ENCODE results near the gene RNF223. TPM values are rescaled to one million over a fixed set of nuclear protein-coding genes. Genes with fewer than 3 reads are reported as not detected.

Gene RNF223
- total and polyA plus RNA-seq, 11 donors: not detected

- DNase-seq (peak in 1 of 5 donors; percentile 64), ATAC-seq (no peak)
- H3K9me3 ChIP-seq: no peaks in the 10 kb centered on the region
- intact Hi-C loops (cut with DNase I): no loop called here
- peaks cover 0 to 14% (median 12%) of the 10 kb centered on the region in 12 donors for H3K4me1 ChIP-seq
- TF ChIP-seq POLR2A (IDR thresholded peaks at IDR 0.05) (no peak), CTCF (IDR thresholded peaks at IDR 0.05) (no peak)
- peaks cover 0 to 4% (median 0%) of the 10 kb centered on the region in 9 donors for H3K27me3 ChIP-seq
- WGBS, 4 donors: 90 to 94% (median 93%) methylated on average over 10 to 27 of the region's 27 CpGs
- no peak overlapping the region for H3K4me3 ChIP-seq
- no peak overlapping the region for H3K27ac ChIP-seq
- peaks cover 0 to 3% (median 0%) of the 10 kb centered on the region in 9 donors for H3K36me3 ChIP-seq
Observed at GRCh38 chr1:1082239-1082775, 8.2 kb upstream of the RNF223 start.

GRCh38 chr1:1081311-1082238 lies 7.5 kb upstream of the RNF223 start:
- H3K9me3 ChIP-seq: no peaks in the 10 kb centered on the region
- H3K4me3 ChIP-seq: no peak overlapping the region
- H3K27me3 ChIP-seq: peaks cover 0 to 4% (median 0%) of the 10 kb centered on the region in 9 donors
- intact Hi-C loops (cut with DNase I): no loop called here
- peaks cover 0 to 3% (median 0%) of the 10 kb centered on the region in 9 donors for H3K36me3 ChIP-seq
- H3K4me1 ChIP-seq: peaks cover 0 to 14% (median 12%) of the 10 kb centered on the region in 12 donors
- 88 to 94% (median 92%) methylated on average over 40 to 52 of the region's 52 CpGs for WGBS, 4 donors
- no peak for TF ChIP-seq POLR2A (IDR thresholded peaks at IDR 0.05)
- no peak for TF ChIP-seq CTCF (IDR thresholded peaks at IDR 0.05)
- DNase-seq (peak in 4 of 5 donors; percentile 6 to 60 (median 20)), ATAC-seq (no peak)
- H3K27ac ChIP-seq: no peak overlapping the region

GRCh38 chr1:1080951-1081310 lies 6.8 kb upstream of the RNF223 start:
- Histone ChIP-seq H3K4me1 (peaks cover 0 to 14% (median 12%) of the 10 kb centered on the region in 12 donors), H3K4me3 (no peak overlapping the region), H3K27me3 (peaks cover 0 to 4% (median 0%) of the 10 kb centered on the region in 9 donors), H3K27ac (no peak overlapping the region), H3K9me3 (no peaks in the 10 kb centered on the region), H3K36me3 (peaks cover 0 to 3% (median 0%) of the 10 kb centered on the region in 9 donors)
- WGBS, 4 donors: 48 to 64% (median 61%) methylated on average over 7 to 9 of the region's 9 CpGs
- ATAC-seq: peak in 1 of 4 donors; percentile 6
- peak in 1 of 5 donors; percentile 19 for DNase-seq
- TF ChIP-seq POLR2A (IDR thresholded peaks at IDR 0.05) (no peak), CTCF (IDR thresholded peaks at IDR 0.05) (no peak)
- intact Hi-C loops (cut with DNase I): no loop called here
